HG03457 (cell line): ENCODE measurements around the gene ATG4A.

Source experiments
- ATAC-seq: cut with Tn5 transposase; IDR thresholded peaks from one replicate; pipeline ENCODE4 v1.9.1; 2021; ENCODE audit warnings: moderate number of reproducible peaks; ENCODE audit not compliant: unreplicated experiment

The ATG4A gene, protein sequence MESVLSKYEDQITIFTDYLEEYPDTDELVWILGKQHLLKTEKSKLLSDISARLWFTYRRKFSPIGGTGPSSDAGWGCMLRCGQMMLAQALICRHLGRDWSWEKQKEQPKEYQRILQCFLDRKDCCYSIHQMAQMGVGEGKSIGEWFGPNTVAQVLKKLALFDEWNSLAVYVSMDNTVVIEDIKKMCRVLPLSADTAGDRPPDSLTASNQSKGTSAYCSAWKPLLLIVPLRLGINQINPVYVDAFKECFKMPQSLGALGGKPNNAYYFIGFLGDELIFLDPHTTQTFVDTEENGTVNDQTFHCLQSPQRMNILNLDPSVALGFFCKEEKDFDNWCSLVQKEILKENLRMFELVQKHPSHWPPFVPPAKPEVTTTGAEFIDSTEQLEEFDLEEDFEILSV

DNA sequence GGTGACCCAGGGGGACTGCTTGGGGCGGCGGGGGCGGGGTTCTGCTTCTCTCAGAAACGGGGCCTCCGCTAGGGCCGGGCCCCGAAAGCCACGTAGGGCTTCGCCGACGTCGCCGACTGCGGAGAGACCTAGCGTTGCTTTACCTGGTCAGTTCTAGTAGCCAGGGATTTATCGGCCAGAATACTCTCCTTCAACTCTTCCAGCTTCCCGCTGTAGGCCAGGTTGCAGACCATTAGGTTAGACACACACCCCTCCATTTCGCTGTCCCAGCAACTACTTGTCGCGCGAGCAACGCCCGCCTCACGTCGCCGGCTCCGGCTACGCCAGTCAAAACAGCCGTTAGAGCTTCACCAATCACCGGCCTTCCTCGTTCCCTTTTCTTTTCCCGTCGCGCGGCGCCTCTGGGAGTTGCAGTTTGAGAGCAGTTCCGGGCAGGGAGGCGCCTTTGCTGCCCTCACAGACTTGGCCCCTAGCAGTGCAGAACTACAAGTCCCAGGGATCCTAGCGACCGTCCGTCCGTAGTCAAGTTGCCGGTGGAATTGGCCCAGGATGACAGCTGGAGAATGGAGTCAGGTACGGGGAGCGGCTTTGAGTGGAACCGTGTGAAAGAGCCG, at the start of gene ATG4A, which contains the start of gene PSMD10:
TSS of gene ATG4A (plus strand) at position 515 of the 614 bp plus-strand sequence. CDS start at position 564, 49 bp downstream.
TSS of gene PSMD10 (minus strand) at position 279 of the 614 bp plus-strand sequence. CDS start at position 257, 22 bp downstream.
- ATAC-seq = peak; percentile 97

DNA sequence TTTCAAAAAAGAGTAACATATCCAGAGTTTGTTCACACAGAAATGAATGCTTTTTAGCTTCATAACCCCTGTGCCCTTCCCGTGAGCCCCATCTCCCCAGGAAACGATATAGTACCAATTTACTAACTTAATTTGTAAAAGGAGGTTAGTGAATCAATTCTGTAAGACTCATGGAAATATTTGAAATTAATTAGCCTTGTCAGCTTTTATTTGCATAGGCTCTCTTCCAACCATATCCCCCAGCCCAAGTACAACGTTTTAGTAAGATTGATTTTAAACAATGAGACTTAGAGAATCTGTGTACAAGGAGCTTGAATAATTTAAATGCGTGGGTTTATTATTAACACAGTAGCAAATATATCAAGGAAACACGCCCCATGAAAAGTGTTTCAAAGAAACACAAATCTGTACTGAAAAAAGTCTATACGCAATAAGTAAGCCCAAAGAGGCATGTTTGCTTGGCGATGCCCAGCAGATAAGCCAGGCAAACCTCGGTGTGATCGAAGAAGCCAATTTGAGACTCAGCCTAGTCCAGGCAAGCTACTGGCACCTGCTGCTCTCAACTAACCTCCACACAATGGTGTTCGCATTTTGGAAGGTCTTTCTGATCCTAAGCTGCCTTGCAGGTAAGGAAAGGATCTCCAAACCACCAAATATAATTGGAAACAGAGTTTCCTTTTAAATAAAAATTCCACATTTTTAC, 46.9 kb upstream of the ATG4A start, which contains the start of gene VSIG1:
TSS of gene VSIG1 (plus strand) at position 512 of the 703 bp plus-strand sequence. CDS start at position 578, 66 bp downstream.
- ATAC-seq = no peak

GRCh38 chrX:108049649-108050048, 41.9 kb upstream of the ATG4A start:
- ATAC-seq = no peak

GRCh38 chrX:108053218-108053617, 38.4 kb upstream of the ATG4A start:
- no peak for ATAC-seq

- no peak for ATAC-seq
These were observed 36.0 kb upstream of the ATG4A start for GRCh38 chrX:108055546-108055945.

DNA sequence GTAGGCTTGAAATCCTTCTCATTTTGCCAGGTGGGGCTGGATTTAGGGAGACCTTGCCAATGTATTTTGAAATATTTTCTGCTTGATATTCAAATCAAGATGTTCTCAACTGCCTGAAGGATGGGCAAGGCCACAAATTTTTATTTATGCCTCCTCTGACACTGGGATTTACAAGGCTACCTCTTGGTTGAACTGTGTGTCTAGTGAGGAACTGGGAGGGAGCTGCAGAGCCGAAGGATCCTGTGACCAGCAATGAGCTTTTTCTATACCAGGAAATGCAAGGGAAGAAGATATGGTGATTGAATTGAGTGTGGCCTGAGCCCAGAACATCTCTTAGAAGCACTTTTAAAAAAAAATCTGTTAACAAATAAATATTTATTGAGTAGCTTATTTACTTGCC, 31.8 kb upstream of the ATG4A start:
- ATAC-seq = no peak

GRCh38 chrX:108064001-108064400, 27.6 kb upstream of the ATG4A start:
- ATAC-seq = no peak

DNA sequence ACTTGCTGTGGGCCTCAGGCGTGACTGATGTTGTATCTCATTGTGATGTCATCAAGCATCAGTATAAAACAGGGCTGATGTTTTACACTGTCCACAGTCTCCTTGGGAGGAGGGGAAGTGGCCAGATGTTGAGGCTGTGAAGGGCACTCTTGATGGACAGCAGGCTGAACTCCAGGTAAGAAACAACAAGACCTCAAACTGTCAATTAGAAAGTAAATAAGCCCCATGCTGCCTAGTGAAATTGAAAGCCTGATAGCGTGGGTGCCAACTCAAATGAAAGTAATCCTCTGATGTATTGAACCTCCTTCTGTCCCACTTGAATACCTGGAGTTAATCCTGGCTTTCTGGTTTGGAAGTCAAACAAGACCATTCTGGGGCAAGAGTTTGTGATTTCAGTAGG, 27.0 kb upstream of the ATG4A start:
- no peak for ATAC-seq

- ATAC-seq = no peak
These were observed 23.5 kb upstream of the ATG4A start for GRCh38 chrX:108068121-108068520.

DNA sequence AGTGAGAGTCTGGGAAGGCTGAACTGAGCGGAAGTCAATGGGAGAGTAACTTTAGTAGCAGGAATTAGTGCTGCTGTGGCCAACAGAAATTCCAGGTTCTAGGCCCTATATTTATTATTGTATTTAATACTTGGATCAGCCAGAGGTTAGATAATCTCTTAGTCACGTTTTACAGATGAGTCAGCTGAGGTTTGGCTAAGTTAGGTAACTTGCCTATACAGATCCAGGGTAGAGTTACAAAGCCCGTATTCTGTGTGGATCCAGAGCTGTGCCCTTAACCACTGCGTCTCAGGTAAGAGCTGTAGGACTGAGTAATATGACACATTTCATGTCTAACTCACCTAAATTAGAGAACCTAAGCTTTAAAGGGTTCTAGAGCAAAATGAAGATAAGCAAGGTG, 20.7 kb upstream of the ATG4A start:
- ATAC-seq = no peak

GRCh38 chrX:108071578-108071977, 20.0 kb upstream of the ATG4A start:
- ATAC-seq = no peak

DNA sequence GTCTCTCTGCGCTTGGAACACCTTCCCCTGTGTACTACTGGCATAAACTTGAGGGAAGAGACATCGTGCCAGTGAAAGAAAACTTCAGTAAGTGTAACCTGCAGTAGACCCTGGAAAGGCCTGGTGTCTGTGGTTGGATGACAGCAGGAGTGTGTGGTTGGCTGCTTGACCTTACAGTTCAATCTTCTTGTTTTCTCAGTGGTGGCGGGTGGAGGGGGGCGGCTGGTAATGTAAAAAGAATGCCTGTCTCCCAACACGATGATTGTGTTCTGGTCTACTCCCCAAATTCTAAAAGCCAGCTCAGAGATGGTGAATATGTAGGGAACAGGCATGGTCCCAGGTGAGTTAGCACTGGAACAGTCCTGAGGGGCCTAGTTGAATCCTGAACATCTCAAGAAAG, 18.8 kb upstream of the ATG4A start:
- ATAC-seq = no peak

GRCh38 chrX:108081110-108081509, 10.5 kb upstream of the ATG4A start:
- ATAC-seq = no peak

- no peak for ATAC-seq
These were observed 3.8 kb upstream of the ATG4A start for GRCh38 chrX:108087792-108088191.

DNA sequence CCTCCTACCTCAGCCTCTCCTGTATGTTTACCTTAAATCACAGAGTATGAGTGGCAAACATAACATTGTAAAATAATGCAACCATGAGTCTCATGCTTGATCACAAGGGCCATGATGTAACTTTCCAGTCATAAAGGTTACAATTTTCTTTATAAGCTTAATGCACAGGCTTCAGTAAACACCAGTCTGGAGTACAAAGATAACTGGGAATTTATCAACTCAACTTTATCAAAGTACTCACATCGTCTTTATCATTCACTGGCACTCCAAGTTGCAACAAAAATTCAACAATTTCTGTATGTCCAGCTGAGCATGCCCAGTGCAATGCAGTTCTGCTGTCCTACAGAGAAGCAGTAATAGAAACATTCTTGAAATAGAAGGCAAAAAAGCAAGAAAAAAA, 3.1 kb upstream of the ATG4A start:
- ATAC-seq = no peak

DNA sequence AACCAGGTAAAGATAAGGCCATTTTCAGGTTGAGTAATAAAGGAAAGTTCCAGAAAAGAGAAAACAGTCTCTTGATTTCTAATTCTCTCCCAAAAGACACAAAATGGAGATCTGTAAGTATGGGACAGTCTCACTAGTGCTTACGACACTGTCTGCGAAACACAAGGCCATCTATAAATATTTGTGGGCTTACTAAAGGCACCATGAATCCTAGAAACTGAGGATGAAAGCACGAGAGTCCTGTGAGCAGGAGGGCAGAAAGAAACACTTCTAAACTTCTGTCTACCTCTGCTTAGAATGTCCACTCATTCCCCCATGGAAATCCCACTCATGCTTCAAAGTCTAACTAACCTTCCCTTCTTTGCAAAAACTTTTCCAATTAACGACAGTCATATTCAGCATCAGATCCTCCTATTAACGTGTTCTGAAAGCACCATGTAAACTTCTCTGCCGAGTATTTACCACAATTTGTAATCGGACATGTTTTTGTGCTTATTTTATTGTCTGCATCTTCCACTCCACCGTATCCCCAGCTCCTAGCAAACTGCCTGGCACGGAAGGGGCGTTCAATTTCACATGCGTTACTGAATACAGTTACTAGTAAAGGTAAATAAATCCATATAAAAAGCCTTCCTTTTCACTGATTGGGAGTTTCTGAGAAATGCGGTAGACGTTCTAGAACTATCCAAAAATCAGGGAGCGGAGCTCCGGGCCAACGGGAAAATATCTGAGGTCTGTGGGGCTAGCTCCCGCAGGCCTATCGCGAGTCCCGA, 901 bp upstream of the ATG4A start:
- no peak for ATAC-seq

GRCh38 chrX:108091878-108092291, 307 bp downstream of the ATG4A start:
- ATAC-seq = peak; percentile 32

- ATAC-seq = no peak
These were observed 5.8 kb downstream of the ATG4A start for GRCh38 chrX:108097380-108097779.

DNA sequence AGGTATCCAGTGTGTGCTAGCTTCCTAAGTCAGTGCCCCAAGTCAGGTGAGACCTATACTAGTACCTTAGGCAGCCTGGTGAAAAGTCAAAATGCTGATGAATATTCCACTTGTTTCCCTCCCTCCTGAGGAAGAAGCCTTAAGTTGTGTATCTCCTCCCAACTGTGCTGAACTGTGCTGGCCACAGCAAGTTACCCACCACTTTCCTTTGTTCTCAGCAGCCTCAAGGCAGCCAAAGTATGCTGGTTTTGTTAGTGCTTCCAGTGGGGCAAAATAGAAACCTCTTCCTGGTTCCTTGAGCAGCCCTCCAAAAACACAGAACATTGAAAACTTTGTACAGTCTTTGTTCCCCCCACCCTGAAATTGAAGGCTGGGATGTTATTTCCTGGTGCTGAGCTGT, 13.9 kb downstream of the ATG4A start:
- ATAC-seq = no peak

DNA sequence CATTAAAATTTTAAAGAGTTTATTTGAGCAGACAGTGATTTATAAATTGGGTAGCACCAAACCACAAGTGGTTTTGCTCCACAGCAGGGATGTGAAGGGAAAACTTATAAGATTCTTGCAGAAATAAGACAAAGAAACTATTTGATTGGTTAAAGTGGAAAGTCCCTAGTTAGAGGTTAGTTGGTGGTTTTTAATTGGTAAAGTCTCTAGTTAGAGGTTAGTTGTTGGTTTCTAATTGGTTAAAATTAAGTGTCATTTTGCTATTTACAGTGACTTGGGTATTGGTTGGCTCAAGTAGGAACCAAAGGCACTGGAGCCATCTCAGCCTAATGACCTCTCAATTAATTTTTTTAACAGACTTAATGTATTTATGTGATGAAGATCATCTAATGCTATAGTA, 23.0 kb downstream of the ATG4A start:
- ATAC-seq = no peak

DNA sequence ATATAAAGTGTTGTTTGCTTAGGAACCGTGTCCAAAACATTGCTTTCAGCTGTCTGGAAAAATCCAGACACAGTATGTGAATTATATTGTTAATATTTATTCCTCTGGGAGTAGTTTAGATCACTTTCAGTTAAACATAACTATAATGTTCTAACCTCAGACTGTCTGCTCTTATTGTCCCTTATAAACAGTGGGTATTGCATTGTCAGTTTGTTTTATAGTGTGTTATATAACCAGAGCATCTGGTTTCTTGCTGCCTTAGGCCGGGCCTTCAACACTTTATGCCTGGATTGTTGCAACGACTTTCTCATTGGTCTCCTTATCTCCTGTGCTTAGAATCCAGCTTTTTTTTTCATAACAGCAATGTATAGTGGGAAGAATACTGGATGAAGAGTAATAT, 26.4 kb downstream of the ATG4A start:
- ATAC-seq = no peak
